A549 (cell line): Measurements from ENCODE around the gene HCFC1R1.

Experiments
- CTCF ChIP-seq: fragments of >200 bp; sonication (Bioruptor Twin); formaldehyde crosslinking; IDR thresholded peaks from 3 replicates; pipeline ENCODE4 v1.5.1; 2016
- PHF8 ChIP-seq: fragments of 200-600 bp; sonication (generic); IDR thresholded peaks from 2 replicates; pipeline ENCODE4 v1.6.1; 2016; ENCODE audit warnings: low read depth, mild to moderate bottlenecking, antibody characterized with exemption, moderate library complexity, borderline replicate concordance
- POLR2A ChIP-seq: IDR thresholded peaks from 2 replicates; pipeline ENCODE4 v1.6.1; 2012; ENCODE audit warnings: mild to moderate bottlenecking, low read length

GRCh38 chr16:3058139-3059030, 34.6 kb upstream of the HCFC1R1 start:
- TF ChIP-seq CTCF (no peak), POLR2A (no peak), PHF8 (no peak)
